H1 (cell line): Measurements from ENCODE around the gene REPIN1. TPM values are rescaled to one million over a fixed set of nuclear protein-coding genes. Genes with fewer than 3 reads are reported as not detected.
A peak's percentile ranks its signal among the peaks of the same experiment; 100 is the strongest.

Source experiments
- ASH2L ChIP-seq: fragments of 200-600, 300-600 bp; sonication (generic); IDR thresholded peaks from one replicate; pipeline ENCODE4 v1.7.1; 2017; ENCODE audit warnings: low read length
- FOSL1 ChIP-seq: IDR thresholded peaks from 2 replicates; pipeline ENCODE4 v1.6.1; 2011; ENCODE audit warnings: mild to moderate bottlenecking, low read depth, low read length, moderate library complexity; ENCODE audit not compliant: insufficient read depth
- HDAC6 ChIP-seq: IDR thresholded peaks from one replicate; pipeline ENCODE4 v1.7.1; 2012; ENCODE audit warnings: low read depth, mild to moderate bottlenecking, inconsistent platforms, low read length, moderate library complexity
- KDM1A ChIP-seq: fragments of 200-600, 300-600 bp; sonication (generic); IDR thresholded peaks from 2 replicates; pipeline ENCODE4 v1.7.1; 2016; ENCODE audit warnings: mild to moderate bottlenecking, low read length, borderline replicate concordance
- PHF8 ChIP-seq: fragments of 200-600 bp; sonication (generic); conservative IDR thresholded peaks from 2 replicates; pipeline ENCODE4 v1.7.1; 2012; ENCODE audit warnings: low read depth, mild to moderate bottlenecking, inconsistent platforms, low read length, moderate library complexity
- POLR2A ChIP-seq, 2 experiments: IDR thresholded peaks; 1 replicate in 1 of 2; 2 replicates in 1 of 2; pipeline ENCODE4 v1.6.1; 2011; ENCODE audit warnings: low read depth in 2 of 2, low read length in 2 of 2, mild to moderate bottlenecking in 2 of 2; ENCODE audit errors: control extremely low read depth in 1 of 2
- RAD21 ChIP-seq, 2 experiments: IDR thresholded peaks in 1 of 2; conservative IDR thresholded peaks in 1 of 2; 2 replicates each; pipeline ENCODE4 v1.6.1; 2011; ENCODE audit warnings: low read depth in 2 of 2, low read length in 2 of 2, improper control_type of control experiment in 1 of 2, inconsistent platforms in 1 of 2, mild to moderate bottlenecking in 1 of 2, moderate library complexity in 1 of 2
- RBBP5 ChIP-seq: IDR thresholded peaks from 2 replicates; pipeline ENCODE4 v1.7.1; 2012; ENCODE audit warnings: low read depth, mild to moderate bottlenecking, inconsistent platforms, low read length, moderate library complexity, borderline replicate concordance
- SIN3A ChIP-seq, 2 experiments: IDR thresholded peaks in 1 of 2; conservative IDR thresholded peaks in 1 of 2; 2 replicates each; pipeline ENCODE4 v1.6.1; 2011 to 2012; ENCODE audit warnings: low read length in 2 of 2, improper control_type of control experiment in 1 of 2, low read depth in 1 of 2, mild to moderate bottlenecking in 1 of 2
- SP1 ChIP-seq: IDR thresholded peaks from 2 replicates; pipeline ENCODE4 v1.6.1; 2011; ENCODE audit warnings: low read depth, low read length
- SP2 ChIP-seq: IDR thresholded peaks from 2 replicates; pipeline ENCODE4 v1.6.1; 2012; ENCODE audit warnings: mild to moderate bottlenecking, low read length, inconsistent platforms
- USF2 ChIP-seq: IDR thresholded peaks from 2 replicates; pipeline ENCODE4 v1.6.1; 2011; ENCODE audit warnings: low read length, improper control_type of control experiment
- polyA plus RNA-seq, 7 experiments: library from polyadenylated mRNA; depleted of rRNA in 3 of 7; stranded (reverse) in 5 of 7; unstranded in 2 of 7; fragments of >200 nt in 5 of 7; fragments of 200-250 nt in 2 of 7; gene quantifications; 1 replicate in 5 of 7; 2 replicates in 1 of 7; 4 replicates in 1 of 7; pipeline versions ENCODE4 v1.2.1 to v1.2.3, GENCODE V29; 2011 to 2013; ENCODE audit warnings: missing spikeins in 2 of 7, mixed read lengths in 2 of 7
- total RNA-seq: library from RNA; stranded (reverse); fragmentation: NEBNext Ultra II Directional; extraction: Animal tissue kit (Norgen Biotek cat#: 25700); gene quantifications from 2 replicates; pipeline ENCODE4 v1.2.1, GENCODE V29; 2021
- TF ChIP-seq, protein P1 (sequence below): IDR thresholded peaks from 2 replicates; pipeline ENCODE4 v1.6.1; 2011; ENCODE audit warnings: low read depth, mild to moderate bottlenecking, low read length; ENCODE audit not compliant: insufficient read depth
- TF ChIP-seq, protein P2 (sequence below): IDR thresholded peaks from 2 replicates; pipeline ENCODE4 v1.6.1; 2012; ENCODE audit warnings: inconsistent platforms

Gene REPIN1
- total and polyA plus RNA-seq, 2 of the 8 experiments (the other 6 are each of a cell fraction or from before 2014, with no cell fraction given), result 98.6 to 125 TPM

- TF ChIP-seq, protein P1, sequence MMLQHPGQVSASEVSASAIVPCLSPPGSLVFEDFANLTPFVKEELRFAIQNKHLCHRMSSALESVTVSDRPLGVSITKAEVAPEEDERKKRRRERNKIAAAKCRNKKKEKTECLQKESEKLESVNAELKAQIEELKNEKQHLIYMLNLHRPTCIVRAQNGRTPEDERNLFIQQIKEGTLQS, result no peak
- TF ChIP-seq KDM1A (no peak), RBBP5 (no peak), SP2 (no peak), POLR2A (IDR thresholded peaks at IDR 0.05; ENCODE audit: control extremely low read depth in 1 of 2, low read depth in 2 of 2, low read length in 2 of 2) (peak in 1 of 2 experiments; percentile 27; a peak in 1 of 3 replicates), SIN3A (conservative IDR thresholded peaks at IDR 0.05 in 1 of 2, IDR thresholded peaks at IDR 0.05 in 1 of 2; ENCODE audit: low read depth in 1 of 2, low read length in 2 of 2) (no peak; a peak in 1 of 4 replicates), USF2 (no peak), SP1 (no peak), RAD21 (IDR thresholded peaks at IDR 0.05 in 1 of 2, conservative IDR thresholded peaks at IDR 0.05 in 1 of 2; ENCODE audit: low read depth in 2 of 2, low read length in 2 of 2) (no peak), HDAC6 (no peak), FOSL1 (no peak), ASH2L (peak; percentile 11), PHF8 (no peak; the same call in 1 of the 2 replicates)
- TF ChIP-seq, protein P2, sequence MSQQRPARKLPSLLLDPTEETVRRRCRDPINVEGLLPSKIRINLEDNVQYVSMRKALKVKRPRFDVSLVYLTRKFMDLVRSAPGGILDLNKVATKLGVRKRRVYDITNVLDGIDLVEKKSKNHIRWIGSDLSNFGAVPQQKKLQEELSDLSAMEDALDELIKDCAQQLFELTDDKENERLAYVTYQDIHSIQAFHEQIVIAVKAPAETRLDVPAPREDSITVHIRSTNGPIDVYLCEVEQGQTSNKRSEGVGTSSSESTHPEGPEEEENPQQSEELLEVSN, result no peak
Observed at GRCh38 chr7:150379441-150380379, 11.1 kb downstream of the REPIN1 start (continued).
